Measurements from ENCODE around the gene CYP26B1. TPM values are rescaled to one million over a fixed set of nuclear protein-coding genes. Genes with fewer than 3 reads are reported as not detected.

Gene CYP26B1
- polyA plus RNA-seq, 1 donor from 2014 or later: not detected

DNA sequence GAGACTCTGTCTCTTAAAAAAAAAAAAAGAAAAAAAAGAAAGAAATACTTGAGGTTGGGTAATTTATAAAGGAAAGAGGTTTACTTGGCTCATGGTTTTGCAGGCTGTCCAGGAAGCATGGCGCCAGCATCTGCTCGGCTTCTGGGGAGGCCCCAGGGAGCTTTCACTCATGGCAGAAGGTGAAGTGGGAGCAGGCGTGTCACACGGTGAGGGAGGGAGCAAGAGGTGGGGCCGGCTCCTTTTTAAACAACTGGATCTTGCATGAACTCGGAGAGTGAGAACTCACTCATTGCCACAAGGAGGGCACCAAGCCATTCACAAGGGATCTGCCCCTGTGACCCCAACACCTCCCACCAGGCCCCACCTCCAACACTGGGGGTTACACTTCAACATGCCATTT lies 30.6 kb downstream of the CYP26B1 start:
- Mint-ChIP-seq H3K9me3 (peaks cover 0 to 7% (median 0%) of the 10 kb centered on the region in 3 donors), H3K27ac (no peak overlapping the region), H3K4me3 (no peak overlapping the region), H3K36me3 (no peaks in the 10 kb centered on the region), H3K27me3 (peaks cover 7% of the 10 kb centered on the region), H3K4me1 (no peaks in the 10 kb centered on the region)

DNA sequence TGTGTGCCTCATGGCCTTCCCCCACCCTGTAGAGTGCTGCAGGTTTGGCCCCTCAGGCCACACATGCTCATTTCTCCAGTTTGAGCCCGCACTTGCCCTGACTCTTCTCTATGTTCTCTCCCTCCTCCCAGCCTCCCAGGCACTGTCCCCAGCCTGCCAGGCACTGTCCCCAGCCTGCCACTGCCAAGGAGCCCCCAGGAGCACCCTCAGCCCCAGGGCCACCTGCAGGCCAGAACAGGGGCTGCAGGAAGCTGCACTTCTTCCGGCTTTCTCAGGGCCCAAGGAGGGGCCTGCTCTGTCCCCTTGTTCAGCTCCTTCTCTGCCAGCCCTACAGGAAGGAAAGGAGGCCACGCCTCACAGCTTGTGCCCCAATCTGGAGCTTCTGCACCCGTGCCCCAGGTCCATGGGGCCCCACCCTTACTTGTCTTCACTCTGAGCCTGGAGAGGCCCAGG lies 31.6 kb downstream of the CYP26B1 start:
- H3K36me3 Mint-ChIP-seq: no peaks in the 10 kb centered on the region
- H3K27me3 Mint-ChIP-seq: peaks cover 7% of the 10 kb centered on the region
- peaks cover 0 to 2% (median 0%) of the 10 kb centered on the region in 3 donors for H3K9me3 Mint-ChIP-seq
- H3K4me1 Mint-ChIP-seq: no peaks in the 10 kb centered on the region
- H3K4me3 Mint-ChIP-seq: no peak overlapping the region
- H3K27ac Mint-ChIP-seq: no peak overlapping the region

DNA sequence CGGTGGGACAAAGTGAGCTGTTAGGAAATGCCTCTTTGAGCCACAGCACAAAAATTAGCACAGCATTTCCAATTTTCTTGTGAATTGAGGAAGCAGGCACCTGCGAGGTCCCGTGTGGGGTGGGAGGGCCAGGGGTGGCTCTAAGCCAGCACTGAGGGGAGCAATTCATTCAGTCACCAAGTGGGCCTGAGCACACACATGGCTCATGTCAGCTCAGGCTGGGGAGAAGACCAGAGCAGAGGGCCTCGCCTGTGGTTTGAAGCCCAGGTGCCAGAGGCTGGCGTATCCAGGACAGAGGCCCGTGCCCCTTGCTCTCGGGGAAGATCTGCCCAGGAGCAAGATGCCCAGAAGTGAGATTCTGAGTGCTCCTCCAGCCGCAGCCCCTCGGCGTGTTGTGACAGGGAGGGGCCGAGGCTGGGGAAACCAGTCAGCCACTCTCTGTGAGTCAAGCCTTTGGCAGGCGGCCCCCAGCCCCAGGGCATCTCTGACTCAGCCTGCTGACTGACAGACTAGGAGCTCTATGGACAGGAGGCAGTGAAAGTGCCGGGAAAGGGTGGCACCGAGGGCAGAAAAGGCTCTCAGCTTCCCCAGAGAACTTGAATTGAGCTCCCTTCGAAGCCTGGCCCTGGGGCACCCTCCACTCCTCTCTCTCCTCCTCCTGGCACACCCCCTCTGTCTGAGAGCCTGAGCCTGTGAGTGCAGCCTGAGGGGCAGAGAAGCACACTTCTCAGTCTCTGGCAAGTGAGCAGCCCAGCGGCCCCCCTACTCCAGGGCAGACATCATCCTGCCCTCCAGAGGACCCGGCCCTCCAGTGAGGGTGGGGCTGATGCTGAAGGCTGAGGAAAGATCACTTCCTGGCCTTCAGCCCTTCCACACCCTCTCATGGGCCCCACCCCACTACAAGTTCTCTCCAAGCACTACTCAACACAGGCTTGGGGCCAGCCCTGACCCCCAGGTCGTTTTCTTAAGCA lies 32.3 kb downstream of the CYP26B1 start:
- Mint-ChIP-seq H3K27me3 (peaks cover 7% of the 10 kb centered on the region), H3K36me3 (no peaks in the 10 kb centered on the region), H3K4me1 (no peaks in the 10 kb centered on the region), H3K27ac (no peak overlapping the region), H3K4me3 (no peak overlapping the region), H3K9me3 (peaks cover 0 to 2% (median 0%) of the 10 kb centered on the region in 3 donors)

DNA sequence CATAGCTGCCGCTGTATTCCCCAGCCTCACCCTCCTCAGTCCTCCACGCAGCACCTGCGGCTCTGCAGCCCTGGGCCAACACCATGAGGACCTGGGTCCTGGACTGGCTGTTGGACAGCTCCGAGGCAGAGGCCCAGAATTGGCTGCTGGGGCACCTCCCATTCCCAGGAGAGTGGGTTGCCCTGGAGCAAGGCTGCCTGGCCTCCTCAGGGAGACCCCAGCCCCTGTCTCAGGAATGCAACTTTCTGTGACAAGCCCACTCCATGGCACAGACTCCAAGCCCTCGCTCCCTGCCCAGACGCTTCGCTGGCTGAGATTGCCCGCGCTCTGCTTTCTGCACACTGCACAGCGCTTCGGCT lies 33.0 kb downstream of the CYP26B1 start:
- Mint-ChIP-seq H3K36me3 (no peaks in the 10 kb centered on the region), H3K4me1 (no peaks in the 10 kb centered on the region), H3K4me3 (no peak overlapping the region), H3K27ac (no peak overlapping the region), H3K9me3 (peaks cover 0 to under 1% (median 0%) of the 10 kb centered on the region in 3 donors), H3K27me3 (peaks cover 7% of the 10 kb centered on the region)

DNA sequence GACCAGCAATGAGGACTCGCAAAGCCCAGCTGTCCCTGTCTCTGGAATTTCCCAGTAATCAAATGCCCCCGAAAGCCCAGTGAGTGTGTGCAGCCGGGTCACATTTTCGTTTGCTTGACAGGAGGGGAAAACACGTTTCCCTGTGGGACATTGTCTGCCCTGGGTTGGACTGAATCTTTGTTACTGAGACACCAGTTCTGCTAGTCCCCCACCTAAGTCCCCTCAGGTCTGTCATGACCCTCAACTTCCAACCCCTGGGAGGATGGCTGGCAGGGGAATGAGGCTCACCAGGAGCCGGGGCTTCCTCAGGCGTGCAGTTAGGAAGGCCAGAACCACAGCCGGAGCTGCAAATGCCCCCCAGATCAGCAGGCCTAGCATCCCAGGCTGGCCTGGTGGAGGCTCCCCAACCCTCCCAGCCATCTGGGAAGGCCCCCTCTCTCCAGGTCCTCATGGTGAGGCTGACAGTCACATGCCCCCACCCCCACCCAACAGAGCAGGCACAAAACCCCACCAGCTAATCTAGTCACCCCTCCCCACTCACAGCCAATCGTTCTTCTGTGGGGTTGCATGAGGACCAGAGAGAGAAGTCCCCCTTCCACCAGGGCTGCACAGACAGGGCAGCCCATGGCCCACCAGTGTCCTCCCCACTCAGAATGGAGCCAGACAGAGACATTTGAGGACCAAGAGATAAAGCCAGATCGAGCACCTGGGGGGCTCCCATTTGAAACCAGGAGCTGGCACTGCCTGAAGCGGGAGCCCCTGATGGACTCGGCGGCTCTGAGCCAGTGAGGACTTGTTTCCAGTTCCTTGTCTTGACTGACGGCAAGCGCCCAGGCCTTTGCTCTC lies 33.6 kb downstream of the CYP26B1 start:
- no peaks in the 10 kb centered on the region for H3K36me3 Mint-ChIP-seq
- no peaks in the 10 kb centered on the region for H3K9me3 Mint-ChIP-seq
- H3K27me3 Mint-ChIP-seq: peaks cover 9% of the 10 kb centered on the region
- no peaks in the 10 kb centered on the region for H3K4me1 Mint-ChIP-seq
- H3K4me3 Mint-ChIP-seq: no peak overlapping the region
- no peak overlapping the region for H3K27ac Mint-ChIP-seq

DNA sequence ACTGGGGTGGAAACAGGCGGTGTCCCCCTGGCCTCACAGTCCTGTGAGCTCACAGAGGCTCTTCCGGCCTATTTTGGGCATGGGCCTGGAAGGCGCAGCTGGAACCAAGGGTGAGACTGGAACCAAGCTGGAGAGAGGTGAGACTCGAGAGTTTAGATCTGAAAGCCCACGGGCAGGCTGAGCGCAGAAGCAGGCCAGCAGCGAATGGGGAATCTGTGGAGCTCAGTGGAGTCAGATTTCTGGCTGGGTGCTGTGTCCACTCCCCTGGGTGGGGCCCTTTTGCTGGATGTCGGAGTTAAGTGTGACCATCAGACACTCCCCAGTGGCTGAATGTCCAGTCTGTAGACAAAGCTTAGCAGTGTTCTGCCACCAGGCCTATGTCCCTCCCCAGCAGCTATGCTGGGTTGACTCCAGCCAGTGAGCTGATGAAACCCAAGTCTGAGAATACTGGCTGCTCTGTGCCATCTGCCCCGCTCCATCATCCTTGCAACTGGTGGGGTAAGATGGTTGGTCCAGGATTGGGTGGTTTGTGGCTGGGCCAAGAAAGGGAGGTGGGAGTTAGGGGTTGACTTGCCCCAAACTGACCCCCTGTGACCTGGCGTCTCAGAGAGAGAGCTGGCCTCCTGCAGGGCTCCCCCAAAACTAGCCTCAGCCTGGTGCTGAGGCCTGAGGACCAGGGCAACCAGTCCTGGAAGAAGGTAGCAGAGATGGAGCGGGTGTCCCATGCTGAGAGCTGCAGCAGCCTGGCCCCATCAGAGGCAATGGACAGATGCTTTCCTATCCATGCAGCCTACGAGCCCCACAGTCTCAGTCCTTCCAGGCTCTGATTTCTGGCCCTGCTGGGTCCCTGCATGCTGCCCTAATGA lies 34.4 kb downstream of the CYP26B1 start:
- no peak overlapping the region for H3K4me3 Mint-ChIP-seq
- peaks cover 3% of the 10 kb centered on the region for H3K27me3 Mint-ChIP-seq
- H3K4me1 Mint-ChIP-seq: no peaks in the 10 kb centered on the region
- no peak overlapping the region for H3K27ac Mint-ChIP-seq
- no peaks in the 10 kb centered on the region for H3K36me3 Mint-ChIP-seq
- no peaks in the 10 kb centered on the region for H3K9me3 Mint-ChIP-seq

DNA sequence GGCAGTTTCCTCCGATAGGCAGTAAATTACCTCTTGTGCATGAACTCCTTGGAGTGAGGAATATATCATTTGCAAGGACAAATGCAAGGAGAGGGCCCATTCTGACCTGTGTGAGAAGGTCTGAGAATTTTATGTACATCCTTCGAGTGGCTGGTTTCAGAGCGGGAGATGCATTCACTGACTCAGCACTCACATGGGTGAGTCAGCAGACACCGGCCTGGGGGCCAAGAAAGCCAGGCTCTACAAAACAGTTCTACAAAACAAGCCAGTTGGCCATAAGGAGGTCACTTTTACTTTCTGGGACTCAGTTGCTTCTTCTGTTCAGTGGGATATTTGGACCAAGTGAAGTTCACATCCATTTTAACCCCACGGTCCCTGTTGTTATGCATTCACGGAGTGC lies 35.3 kb downstream of the CYP26B1 start:
- Mint-ChIP-seq H3K27ac (no peak overlapping the region), H3K36me3 (no peaks in the 10 kb centered on the region), H3K4me3 (no peak overlapping the region), H3K9me3 (no peaks in the 10 kb centered on the region), H3K27me3 (peaks cover 4% of the 10 kb centered on the region), H3K4me1 (no peaks in the 10 kb centered on the region)

DNA sequence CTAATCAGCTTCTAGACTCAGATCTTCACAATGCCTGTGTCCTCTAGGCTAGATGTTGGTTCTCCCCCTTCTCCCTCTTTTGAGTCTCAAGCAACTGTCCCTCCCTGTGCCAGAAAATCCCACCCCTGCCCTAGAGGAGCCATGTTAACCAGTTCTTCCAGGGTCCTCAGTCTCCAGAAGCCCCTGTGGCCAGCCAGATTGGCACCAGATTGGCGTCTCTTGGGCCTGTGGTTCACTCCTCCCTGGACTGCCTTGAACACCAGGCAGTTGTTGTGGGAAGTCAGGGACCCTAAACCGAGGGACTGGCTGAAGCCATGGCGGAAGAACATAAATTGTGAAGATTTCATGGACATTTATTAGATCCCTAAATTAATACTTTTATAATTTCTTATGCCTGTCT lies 36.6 kb downstream of the CYP26B1 start:
- no peaks in the 10 kb centered on the region for H3K4me1 Mint-ChIP-seq
- peak overlapping the region in 1 of 4 donors; percentile 22 for H3K4me3 Mint-ChIP-seq
- H3K27me3 Mint-ChIP-seq: peaks cover 4% of the 10 kb centered on the region
- H3K36me3 Mint-ChIP-seq: no peaks in the 10 kb centered on the region
- H3K27ac Mint-ChIP-seq: no peak overlapping the region
- H3K9me3 Mint-ChIP-seq: no peaks in the 10 kb centered on the region

DNA sequence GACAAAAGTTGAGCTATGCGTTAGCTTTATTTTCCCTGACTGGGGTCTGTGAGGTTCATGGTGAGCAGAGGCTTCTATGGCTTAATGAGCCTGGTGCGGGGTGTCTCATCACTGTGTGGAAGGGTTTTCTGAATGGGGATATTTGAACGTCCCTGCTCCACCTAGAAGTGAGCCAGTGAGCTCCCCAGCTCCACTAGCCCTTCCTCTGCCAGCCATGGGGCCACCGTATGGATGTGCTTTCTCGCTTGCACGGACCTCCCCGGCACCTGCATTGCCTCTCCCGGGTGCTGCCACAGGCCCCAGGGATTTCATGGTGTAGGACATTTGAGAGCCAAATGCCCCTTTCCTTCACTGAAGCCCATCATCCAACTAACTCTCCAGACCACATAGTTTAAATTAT lies 37.8 kb downstream of the CYP26B1 start:
- Mint-ChIP-seq H3K36me3 (no peaks in the 10 kb centered on the region), H3K27ac (no peak overlapping the region), H3K9me3 (no peaks in the 10 kb centered on the region), H3K27me3 (peaks cover 4% of the 10 kb centered on the region), H3K4me1 (no peaks in the 10 kb centered on the region), H3K4me3 (no peak overlapping the region)

DNA sequence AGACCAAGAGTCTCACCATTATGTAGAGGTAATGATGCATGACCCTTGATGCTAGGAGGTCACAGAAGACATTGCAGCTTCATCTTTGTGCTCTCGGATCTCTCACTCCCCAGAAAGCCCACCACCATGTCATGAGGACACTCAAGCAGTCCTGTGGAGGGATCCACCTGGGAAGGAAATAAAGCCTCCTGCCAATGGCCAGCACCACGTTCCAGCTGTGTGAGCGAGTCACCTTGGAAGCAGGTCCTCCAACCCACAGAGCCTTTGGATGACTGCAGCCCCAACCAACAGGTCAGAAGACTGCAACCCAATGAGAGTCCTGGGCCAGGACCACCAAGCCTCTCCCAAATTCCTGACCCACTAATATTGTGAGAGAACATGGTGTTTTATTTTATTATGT lies 38.4 kb downstream of the CYP26B1 start:
- H3K27me3 Mint-ChIP-seq: peaks cover 6% of the 10 kb centered on the region
- no peaks in the 10 kb centered on the region for H3K36me3 Mint-ChIP-seq
- no peaks in the 10 kb centered on the region for H3K9me3 Mint-ChIP-seq
- no peak overlapping the region for H3K27ac Mint-ChIP-seq
- no peak overlapping the region for H3K4me3 Mint-ChIP-seq
- no peaks in the 10 kb centered on the region for H3K4me1 Mint-ChIP-seq

DNA sequence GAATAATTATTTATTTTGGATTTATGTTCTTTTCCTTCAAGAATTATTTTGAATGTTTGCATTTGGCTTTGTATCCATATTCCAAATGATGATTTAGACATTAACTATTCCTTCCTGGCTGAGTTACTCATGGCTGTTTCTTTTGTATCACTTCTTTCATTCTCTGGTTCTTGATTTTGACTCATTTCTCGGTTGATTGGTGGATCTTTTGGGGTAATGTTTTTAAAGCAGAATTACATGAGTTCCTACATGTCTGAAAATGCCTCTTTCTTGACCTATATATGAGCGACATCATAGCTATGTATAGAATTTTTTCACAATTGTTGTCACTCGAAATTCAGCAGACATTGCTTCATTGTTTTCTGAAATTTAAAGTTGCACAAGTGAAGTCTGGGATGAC lies 39.5 kb downstream of the CYP26B1 start:
- Mint-ChIP-seq H3K4me1 (no peaks in the 10 kb centered on the region), H3K27me3 (peaks cover 6% of the 10 kb centered on the region), H3K36me3 (no peaks in the 10 kb centered on the region), H3K9me3 (no peaks in the 10 kb centered on the region), H3K4me3 (no peak overlapping the region), H3K27ac (no peak overlapping the region)

DNA sequence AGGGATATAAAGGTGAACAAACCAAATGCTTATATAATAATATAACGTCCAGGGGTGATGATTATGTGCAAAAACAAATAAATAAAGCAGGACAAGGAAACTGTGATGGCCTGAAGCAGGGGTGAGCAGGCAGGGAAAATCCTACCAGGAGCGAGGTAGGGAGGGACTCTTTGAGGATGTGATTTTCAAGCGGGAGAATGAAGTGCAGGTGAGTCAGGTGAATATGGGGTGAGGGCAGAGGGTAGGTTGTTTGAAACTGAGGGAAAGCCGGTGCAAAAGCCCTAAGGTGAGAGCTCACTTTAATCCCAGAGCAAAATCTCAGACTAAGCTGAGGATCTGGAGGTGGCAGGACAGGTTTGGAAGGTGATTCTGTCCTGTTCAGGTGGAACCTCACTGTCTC lies 40.7 kb downstream of the CYP26B1 start:
- H3K27ac Mint-ChIP-seq: no peak overlapping the region
- no peaks in the 10 kb centered on the region for H3K4me1 Mint-ChIP-seq
- no peak overlapping the region for H3K4me3 Mint-ChIP-seq
- H3K36me3 Mint-ChIP-seq: no peaks in the 10 kb centered on the region
- H3K27me3 Mint-ChIP-seq: peaks cover 6% of the 10 kb centered on the region
- H3K9me3 Mint-ChIP-seq: no peaks in the 10 kb centered on the region

DNA sequence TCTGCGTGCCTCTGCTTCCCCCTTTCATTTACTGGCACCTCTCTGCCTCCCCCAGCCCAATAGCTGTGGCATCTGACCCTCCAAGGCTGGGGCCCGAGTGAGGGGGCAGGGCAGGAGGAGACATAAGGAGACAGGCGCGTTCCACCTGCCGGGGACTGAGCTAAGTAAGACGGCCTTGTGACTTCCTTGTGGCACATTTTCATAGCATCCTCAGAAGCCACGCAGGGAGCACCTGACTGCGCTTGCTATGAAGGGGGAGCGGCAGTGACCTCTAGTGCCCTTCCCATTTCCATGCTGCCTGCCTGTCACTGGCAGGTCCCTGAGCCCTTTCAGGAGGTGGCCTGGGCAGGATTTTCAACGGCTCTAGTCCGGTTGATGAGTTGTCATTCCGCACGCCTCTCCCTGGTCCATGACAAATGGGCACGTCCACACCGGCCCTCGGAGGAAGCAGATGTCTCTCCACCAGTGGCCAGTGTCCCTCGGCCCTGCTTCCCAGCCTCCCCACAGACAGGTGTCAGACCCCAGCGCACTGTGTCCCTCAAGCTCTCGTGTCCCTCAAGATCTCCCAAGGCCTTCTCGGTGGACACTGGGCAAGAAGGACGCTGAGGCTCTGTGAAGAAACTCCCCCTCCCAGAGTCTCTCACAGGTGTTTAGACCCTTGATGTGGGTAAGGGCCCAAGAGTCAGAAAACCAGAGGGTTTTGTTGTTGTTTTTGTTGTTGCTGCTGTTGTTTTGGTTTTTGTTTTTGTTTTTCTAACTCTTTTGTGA lies 42.7 kb downstream of the CYP26B1 start:
- Mint-ChIP-seq H3K36me3 (no peaks in the 10 kb centered on the region), H3K9me3 (no peaks in the 10 kb centered on the region), H3K27ac (no peak overlapping the region), H3K4me3 (no peak overlapping the region), H3K27me3 (peaks cover 6% of the 10 kb centered on the region), H3K4me1 (no peaks in the 10 kb centered on the region)

DNA sequence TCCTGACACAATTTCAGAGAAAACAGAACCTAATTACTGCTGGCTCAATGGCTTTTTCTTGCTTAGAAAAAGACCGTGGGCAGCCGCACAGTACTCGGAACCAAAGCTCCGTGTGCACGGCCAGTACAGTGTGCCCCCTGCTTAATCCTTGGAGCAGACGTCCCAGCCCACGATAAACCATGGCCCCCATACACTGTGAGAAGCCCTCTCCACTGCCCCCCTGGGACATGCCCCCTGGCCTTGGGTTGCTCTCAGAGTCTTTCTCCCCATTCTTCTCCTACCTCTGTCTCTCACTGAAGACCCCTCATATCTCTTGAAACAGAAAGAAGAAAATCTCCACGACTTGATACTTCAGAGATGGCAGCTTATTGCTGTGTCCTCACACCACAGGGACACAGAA lies 44.0 kb downstream of the CYP26B1 start:
- Mint-ChIP-seq H3K9me3 (peaks cover 0 to 2% (median 0%) of the 10 kb centered on the region in 3 donors), H3K27ac (peak overlapping the region in 1 of 3 donors; percentile 40), H3K36me3 (no peaks in the 10 kb centered on the region), H3K4me1 (no peaks in the 10 kb centered on the region), H3K27me3 (peaks cover 5% of the 10 kb centered on the region), H3K4me3 (no peak overlapping the region)
